Lower leg skin (tissue), 3 donors: ENCODE measurements around the gene ACOT11.

Experiments used
- POLR2A ChIP-seq, 2 donors: fragments of 450-650 bp; IDR thresholded peaks; one replicate each; pipeline ENCODE4 v1.6.1; 2016 to 2017; ENCODE audit warnings: antibody characterized with exemption in 2 of 2, mild to moderate bottlenecking in 1 of 2, moderate library complexity in 1 of 2
- TF ChIP-seq, protein P1 (sequence below), 3 donors: fragments of 450-650 bp; IDR thresholded peaks; one replicate each; pipeline ENCODE4 v1.5.1; 2016; ENCODE audit warnings: antibody characterized with exemption in 3 of 3, mild to moderate bottlenecking in 3 of 3, moderate library complexity in 2 of 3

DNA sequence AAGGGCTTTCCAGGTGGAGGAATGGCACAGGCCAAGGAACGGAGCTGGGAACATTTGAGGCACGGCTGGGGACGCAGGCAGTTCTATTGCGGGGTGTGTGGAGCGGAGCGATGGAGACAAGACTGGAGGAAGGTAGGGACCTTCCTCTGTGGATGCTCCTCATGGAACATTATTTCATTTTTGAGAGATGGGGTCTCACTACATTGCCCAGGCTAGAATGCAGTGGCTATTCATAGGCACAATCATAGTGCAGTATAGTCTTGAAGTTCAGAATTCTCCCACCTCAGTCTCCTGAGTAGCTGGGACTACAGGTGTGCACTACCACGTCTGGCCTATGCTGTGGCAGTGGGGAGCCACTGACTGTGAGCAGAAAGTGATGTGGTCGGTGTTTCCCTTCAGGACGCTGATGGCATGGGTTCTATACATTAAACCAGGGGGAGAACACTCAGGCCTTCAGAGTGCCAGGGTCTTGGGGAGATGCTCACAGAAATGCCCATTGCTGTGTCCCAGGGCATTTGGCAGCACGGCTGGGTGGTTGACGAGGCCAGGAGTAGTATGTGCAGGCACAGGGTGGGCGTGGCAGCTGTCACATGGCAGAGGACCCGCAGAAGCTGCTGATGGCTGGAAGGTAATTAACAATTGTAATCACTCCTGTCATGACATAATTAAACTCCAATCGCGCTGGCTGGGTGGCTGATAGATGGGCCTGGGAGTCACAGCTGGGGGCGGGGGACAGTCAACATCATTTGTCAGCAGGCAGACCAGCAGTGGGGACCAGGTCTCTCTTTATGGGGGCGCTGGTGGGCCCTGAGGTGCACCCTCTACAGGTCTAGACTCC, 40.8 kb upstream of the ACOT11 start:
- TF ChIP-seq, protein P1, sequence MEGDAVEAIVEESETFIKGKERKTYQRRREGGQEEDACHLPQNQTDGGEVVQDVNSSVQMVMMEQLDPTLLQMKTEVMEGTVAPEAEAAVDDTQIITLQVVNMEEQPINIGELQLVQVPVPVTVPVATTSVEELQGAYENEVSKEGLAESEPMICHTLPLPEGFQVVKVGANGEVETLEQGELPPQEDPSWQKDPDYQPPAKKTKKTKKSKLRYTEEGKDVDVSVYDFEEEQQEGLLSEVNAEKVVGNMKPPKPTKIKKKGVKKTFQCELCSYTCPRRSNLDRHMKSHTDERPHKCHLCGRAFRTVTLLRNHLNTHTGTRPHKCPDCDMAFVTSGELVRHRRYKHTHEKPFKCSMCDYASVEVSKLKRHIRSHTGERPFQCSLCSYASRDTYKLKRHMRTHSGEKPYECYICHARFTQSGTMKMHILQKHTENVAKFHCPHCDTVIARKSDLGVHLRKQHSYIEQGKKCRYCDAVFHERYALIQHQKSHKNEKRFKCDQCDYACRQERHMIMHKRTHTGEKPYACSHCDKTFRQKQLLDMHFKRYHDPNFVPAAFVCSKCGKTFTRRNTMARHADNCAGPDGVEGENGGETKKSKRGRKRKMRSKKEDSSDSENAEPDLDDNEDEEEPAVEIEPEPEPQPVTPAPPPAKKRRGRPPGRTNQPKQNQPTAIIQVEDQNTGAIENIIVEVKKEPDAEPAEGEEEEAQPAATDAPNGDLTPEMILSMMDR (IDR thresholded peaks at IDR 0.05): no peak
- TF ChIP-seq POLR2A (IDR thresholded peaks at IDR 0.05): no peak
